IPS DF 19.7 (cell line): ENCODE data around the gene PLEKHG3.

Source experiments
- DNase-seq: peaks from one replicate; pipeline ENCODE4 v3.0.0-alpha.2; 2013; ENCODE audit warnings: low read depth, low spot score

PLEKHG3 gene

GRCh38 chr14:64706593-64707193 is 2.5 kb downstream of the PLEKHG3 start:
- no peak for DNase-seq

DNA sequence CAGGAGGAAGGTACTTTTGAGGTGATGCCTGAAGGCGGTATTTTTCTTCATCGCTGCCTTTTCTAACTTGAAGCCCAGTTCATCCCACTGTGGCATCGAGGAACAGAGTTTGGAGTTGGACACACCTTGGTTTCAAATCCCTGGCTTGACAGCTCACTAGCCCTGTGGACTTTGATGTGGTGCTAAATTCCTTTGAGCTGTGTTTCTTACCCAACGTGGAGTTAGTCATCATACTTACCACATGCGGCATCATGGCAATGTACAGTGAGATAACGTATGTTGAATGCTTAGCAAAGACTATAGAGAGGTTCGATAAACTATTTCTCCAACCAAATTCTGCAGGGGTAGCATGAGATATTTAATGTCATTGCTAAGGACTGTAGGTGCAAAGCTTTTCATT is 3.4 kb downstream of the PLEKHG3 start:
- DNase-seq: no peak

DNA sequence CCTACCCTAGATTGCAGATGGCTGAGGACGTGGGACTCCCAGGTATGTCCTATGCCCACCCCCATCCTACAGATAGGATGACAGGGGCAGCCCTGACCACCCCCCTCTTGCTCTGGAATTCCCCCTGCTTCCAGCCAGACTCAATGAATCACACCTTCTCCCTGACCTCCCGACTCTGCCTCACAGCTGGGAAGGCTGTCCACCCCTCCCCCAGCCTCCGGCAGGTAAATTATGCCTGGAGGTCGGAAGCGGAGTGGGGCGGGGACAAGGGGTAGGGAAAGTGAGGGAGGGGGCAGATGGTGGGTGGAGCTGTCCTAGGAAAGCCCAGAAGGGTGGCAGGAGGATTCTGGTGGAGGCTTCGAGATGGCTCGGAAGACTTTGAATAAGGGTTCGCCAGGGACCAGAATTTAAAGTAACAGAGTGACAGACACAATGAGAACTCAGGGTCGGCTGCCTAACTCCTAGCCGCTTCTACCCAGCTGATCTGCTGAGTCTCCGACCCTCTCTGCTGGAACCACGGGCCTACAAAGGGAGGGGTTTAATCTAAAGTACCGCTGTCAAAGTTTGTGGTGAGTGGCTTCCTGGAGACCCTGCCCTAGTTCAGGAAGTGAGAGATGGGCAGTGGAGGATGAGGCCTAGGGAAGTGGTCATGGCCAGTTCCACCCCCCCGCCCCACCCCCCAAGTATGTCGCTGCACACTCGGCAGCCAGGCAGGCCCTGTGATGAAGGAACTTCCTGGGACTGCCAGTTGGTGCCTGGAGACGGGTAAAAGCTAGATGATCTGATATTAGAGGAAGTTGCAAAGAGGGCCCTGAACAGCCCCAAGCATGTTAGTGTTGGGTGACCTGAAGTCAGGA is 4.2 kb downstream of the PLEKHG3 start:
- DNase-seq: peak; percentile 89

- DNase-seq: no peak
Observed at GRCh38 chr14:64709126-64709525, 4.9 kb downstream of the PLEKHG3 start.

DNA sequence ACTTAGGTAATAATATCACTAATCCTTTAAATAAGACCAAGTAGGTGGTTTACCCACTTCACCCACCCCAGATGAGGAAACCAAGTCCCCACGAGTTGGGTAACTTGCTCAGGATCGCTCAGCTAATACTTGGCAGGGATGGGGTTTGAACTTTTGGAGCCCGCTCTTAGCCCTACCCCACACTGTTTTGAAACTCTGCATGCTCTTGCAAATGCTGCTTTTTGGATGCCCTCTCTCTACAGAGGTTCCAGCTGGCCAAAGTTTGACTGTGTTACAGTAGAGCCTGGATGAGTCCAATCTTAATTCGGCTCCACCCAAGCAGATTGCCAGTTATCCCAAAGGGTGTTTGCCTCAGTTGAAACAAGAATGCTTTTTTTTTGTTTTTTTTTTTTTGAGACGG is 6.8 kb downstream of the PLEKHG3 start:
- DNase-seq: no peak

GRCh38 chr14:64713677-64714076 is 9.5 kb downstream of the PLEKHG3 start:
- DNase-seq: no peak

GRCh38 chr14:64714432-64715025 is 10.3 kb downstream of the PLEKHG3 start:
- DNase-seq: no peak

DNA sequence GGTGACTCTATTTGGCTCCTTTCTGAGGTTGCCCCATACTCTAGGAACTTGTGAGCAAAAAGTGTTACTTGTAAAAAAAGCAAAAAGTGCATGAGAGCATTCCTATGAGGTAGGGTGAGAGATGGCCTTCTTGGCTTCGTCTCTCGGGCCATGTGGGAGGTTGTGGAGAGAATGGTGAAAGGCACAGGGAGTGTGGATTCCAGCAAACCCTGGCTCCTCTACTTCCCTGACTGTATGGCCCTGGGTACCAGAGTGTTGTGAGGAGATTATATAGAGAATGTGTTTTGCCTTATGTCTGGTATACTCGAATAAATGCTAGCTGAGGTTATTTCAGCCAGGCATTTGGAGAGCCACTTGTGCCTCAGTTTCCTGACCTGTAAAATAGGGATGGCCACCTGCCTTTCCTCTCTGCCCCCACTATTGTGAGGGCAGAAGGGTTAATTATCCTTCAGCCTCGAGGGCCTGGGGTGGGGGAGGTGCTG is 11.0 kb downstream of the PLEKHG3 start:
- DNase-seq: no peak

- no peak for DNase-seq
Observed at GRCh38 chr14:64715628-64716412, 11.6 kb downstream of the PLEKHG3 start.

- DNase-seq: no peak
Observed at GRCh38 chr14:64717870-64718269, 13.6 kb downstream of the PLEKHG3 start.

GRCh38 chr14:64718762-64719161 is 14.5 kb downstream of the PLEKHG3 start:
- DNase-seq: no peak

- DNase-seq: no peak
Observed at GRCh38 chr14:64719601-64720000, 15.4 kb downstream of the PLEKHG3 start.

- DNase-seq: no peak
Observed at GRCh38 chr14:64720131-64720576, 15.9 kb downstream of the PLEKHG3 start.

GRCh38 chr14:64721391-64721791 is 17.2 kb downstream of the PLEKHG3 start:
- no peak for DNase-seq

GRCh38 chr14:64721899-64722298 is 17.7 kb downstream of the PLEKHG3 start:
- DNase-seq: no peak

- no peak for DNase-seq
Observed at GRCh38 chr14:64722842-64723447, 18.7 kb downstream of the PLEKHG3 start.

GRCh38 chr14:64723691-64724577 is 19.7 kb downstream of the PLEKHG3 start:
- no peak for DNase-seq

DNA sequence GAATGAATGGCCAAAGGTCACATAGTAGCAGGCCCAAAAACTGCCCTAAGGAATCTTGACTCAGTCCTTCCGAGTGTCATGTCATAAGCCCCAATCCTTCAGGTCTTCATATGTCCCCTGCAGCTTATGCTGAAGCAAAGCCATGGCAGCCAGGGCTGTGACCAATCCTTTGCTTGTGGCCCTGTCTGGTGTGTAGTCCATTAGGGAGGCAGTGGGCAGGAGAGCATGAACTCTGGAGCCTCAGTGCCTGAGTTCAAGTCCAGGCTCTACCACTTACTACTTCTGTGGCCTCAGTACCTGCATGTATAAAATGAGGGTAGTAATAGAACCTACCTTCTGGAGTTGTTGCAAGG is 20.3 kb downstream of the PLEKHG3 start:
- no peak for DNase-seq

DNA sequence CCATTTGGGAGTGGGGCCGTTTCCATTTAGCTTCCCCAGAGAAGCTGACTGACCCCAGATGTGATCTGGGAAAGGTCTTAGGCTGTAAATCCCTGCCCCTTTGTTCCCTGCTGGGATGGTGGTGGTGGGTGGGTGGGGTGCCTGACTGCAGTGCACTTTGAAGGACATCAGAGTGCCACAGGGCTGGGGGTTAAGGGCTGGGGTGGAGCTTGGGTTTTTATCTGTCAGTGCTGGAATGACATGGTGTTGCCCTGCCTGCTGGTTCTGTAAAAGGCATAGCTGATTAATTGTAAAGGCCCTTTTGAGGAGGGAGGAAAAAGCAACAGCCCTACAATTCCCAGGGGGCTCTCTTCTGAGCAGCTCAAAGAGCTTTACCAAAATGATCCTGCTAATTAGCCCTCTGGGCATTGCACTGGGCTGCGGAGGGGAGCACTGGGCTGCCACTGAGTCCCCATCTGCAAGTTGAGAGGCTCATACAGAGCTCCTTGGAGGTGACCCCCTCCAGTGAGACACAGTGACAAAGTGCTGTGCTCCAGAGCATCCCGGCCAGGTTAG is 21.1 kb downstream of the PLEKHG3 start:
- DNase-seq: no peak
